ENCODE data around the gene FASTKD3.

GRCh38 chr5:7868773-7869473 lies at the start of gene FASTKD3, which contains the start of gene MTRR:
- TF ChIP-seq CTCF (conservative IDR thresholded peaks at IDR 0.05 in 1 of 2, IDR thresholded peaks at IDR 0.05 in 1 of 2; ENCODE audit: extremely low read depth in 1 of 2, insufficient read depth in 1 of 2, low read depth in 1 of 2, low read length in 2 of 2) = no peak
- TF ChIP-seq EZH2 (IDR thresholded peaks at IDR 0.05; ENCODE audit: borderline replicate concordance, low read length) = no peak
